ENCODE data around the gene AKAP9.

- TF ChIP-seq, protein P1, sequence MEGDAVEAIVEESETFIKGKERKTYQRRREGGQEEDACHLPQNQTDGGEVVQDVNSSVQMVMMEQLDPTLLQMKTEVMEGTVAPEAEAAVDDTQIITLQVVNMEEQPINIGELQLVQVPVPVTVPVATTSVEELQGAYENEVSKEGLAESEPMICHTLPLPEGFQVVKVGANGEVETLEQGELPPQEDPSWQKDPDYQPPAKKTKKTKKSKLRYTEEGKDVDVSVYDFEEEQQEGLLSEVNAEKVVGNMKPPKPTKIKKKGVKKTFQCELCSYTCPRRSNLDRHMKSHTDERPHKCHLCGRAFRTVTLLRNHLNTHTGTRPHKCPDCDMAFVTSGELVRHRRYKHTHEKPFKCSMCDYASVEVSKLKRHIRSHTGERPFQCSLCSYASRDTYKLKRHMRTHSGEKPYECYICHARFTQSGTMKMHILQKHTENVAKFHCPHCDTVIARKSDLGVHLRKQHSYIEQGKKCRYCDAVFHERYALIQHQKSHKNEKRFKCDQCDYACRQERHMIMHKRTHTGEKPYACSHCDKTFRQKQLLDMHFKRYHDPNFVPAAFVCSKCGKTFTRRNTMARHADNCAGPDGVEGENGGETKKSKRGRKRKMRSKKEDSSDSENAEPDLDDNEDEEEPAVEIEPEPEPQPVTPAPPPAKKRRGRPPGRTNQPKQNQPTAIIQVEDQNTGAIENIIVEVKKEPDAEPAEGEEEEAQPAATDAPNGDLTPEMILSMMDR (optimal IDR thresholded peaks at IDR 0.05 in 1 of 3, IDR thresholded peaks at IDR 0.05 in 1 of 3, conservative IDR thresholded peaks at IDR 0.05 in 1 of 3; ENCODE audit: extremely low read depth in 1 of 3, insufficient read depth in 2 of 3, low read length in 3 of 3): no peak
- TF ChIP-seq EZH2 (IDR thresholded peaks at IDR 0.05; ENCODE audit: low read length): no peak
Observed at GRCh38 chr7:92039900-92040299, 99.2 kb downstream of the AKAP9 start.
